Measurements from ENCODE around the gene ROCK2. TPM values are rescaled to one million over a fixed set of nuclear protein-coding genes. Genes with fewer than 3 reads are reported as not detected.

The ROCK2 gene
- total RNA-seq, 2 donors from 2014 or later, result 41.1 to 47.6 TPM

GRCh38 chr2:11222845-11223244, 121.6 kb downstream of the ROCK2 start:
- ATAC-seq (no peak), DNase-seq (no peak)
- intact Hi-C loops (cut with DNase I), result no loop called here

- intact Hi-C loops (cut with DNase I), result no loop called here
- DNase-seq (no peak), ATAC-seq (no peak)
Observed at GRCh38 chr2:11220445-11220844, 124.0 kb downstream of the ROCK2 start.

GRCh38 chr2:11215407-11215806, 129.0 kb downstream of the ROCK2 start:
- ATAC-seq (no peak), DNase-seq (no peak)
- intact Hi-C loops (cut with DNase I), result no loop called here

- ATAC-seq, result no peak
- intact Hi-C loops (cut with DNase I), result no loop called here
- DNase-seq, result no peak
Observed at GRCh38 chr2:11214770-11215169, 129.7 kb downstream of the ROCK2 start.

DNA sequence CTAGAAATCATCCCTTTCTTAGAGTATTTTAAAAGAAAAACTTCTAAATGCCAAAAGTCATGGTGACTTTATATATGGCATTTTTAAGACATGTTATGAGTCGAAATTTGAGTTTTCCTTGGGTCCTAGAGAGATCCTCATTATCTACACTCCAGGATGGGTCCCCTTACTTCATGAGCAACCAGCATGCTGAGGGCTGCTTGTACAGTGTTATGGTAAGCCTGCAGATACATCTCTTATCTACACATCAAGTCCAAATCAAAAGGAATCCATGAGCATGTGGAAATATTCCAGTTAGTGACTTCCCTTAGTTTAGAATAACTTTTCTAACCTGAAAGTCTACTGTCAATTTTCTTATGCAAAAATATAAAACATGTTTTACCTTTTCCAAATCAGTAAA, 130.5 kb downstream of the ROCK2 start:
- intact Hi-C loops (cut with DNase I), result no loop called here
- no peak for DNase-seq
- ATAC-seq, result no peak

- intact Hi-C loops (cut with DNase I), result no loop called here
- no peak for DNase-seq
- no peak for ATAC-seq
Observed at GRCh38 chr2:11213090-11213638, 131.3 kb downstream of the ROCK2 start.

GRCh38 chr2:11212645-11213044, 131.8 kb downstream of the ROCK2 start:
- DNase-seq (no peak), ATAC-seq (no peak)
- intact Hi-C loops (cut with DNase I), result no loop called here

GRCh38 chr2:11208083-11208482, 136.4 kb downstream of the ROCK2 start:
- ATAC-seq (no peak), DNase-seq (no peak)
- intact Hi-C loops (cut with DNase I), result no loop called here

DNA sequence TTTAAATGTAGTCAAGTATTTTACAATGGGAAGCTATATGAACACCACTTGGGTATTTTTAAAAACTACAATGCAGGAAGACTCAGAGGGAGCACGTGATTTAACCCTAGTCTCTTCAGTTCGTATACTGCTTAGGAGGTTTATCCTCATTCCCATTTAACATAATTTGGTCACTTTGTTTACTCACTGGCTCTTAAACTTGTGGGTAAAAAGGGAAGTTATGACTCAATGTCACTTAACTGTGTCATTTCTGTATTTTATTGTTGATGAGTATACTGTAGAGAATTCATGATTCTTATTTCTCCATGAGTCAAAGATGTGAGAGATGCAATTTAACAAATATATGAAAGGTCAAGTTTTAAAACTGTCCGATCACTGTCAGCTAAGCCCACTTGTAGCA, 141.0 kb downstream of the ROCK2 start:
- ATAC-seq, result peak in 1 of 2 donors; percentile 31
- DNase-seq, result no peak
- intact Hi-C loops (cut with DNase I), result no loop called here

- intact Hi-C loops (cut with DNase I), result no loop called here
- ATAC-seq, result no peak
Observed at GRCh38 chr2:11201969-11202368, 142.5 kb downstream of the ROCK2 start.

GRCh38 chr2:11200651-11201050, 143.8 kb downstream of the ROCK2 start:
- ATAC-seq, result no peak
- intact Hi-C loops (cut with DNase I), result no loop called here
- DNase-seq, result no peak

More at GRCh38 chr2:11201969-11202368, 142.5 kb downstream of the ROCK2 start:
- DNase-seq, result no peak

GRCh38 chr2:11196246-11196645, 148.2 kb downstream of the ROCK2 start:
- no peak for ATAC-seq
- no peak for DNase-seq
- intact Hi-C loops (cut with DNase I), result no loop called here

GRCh38 chr2:11187731-11188130, 156.7 kb downstream of the ROCK2 start:
- no peak for DNase-seq
- intact Hi-C loops (cut with DNase I), result no loop called here

GRCh38 chr2:11187083-11187619, 157.3 kb downstream of the ROCK2 start:
- no peak for DNase-seq
- peak in 1 of 2 donors; percentile 53 for ATAC-seq
- intact Hi-C loops (cut with DNase I), result no loop called here

More at GRCh38 chr2:11187731-11188130, 156.7 kb downstream of the ROCK2 start:
- no peak for ATAC-seq

DNA sequence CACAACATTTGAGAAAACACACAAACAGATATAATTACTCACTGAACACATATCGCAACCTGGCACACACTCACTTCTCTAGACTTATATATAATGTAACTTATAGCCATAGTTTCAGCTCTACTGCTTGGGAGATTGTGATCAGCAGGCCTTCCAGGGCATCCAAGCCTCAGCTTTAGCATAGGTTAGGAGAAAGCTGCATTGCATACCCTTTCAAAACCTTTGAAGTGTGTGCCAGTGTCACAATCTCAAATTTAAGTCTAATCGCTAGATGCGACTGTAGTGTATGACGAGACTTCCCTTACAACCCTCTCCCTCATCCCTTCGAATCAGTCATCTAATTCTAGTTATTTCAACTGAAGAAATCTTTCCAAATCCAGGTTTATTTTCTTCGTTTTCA, 158.3 kb downstream of the ROCK2 start:
- intact Hi-C loops (cut with DNase I), result no loop called here
- ATAC-seq, result no peak

GRCh38 chr2:11182951-11183350, 161.5 kb downstream of the ROCK2 start:
- ATAC-seq, result no peak
- intact Hi-C loops (cut with DNase I), result no loop called here
- no peak for DNase-seq

More for the DNA sequence above, 158.3 kb downstream of the ROCK2 start:
- DNase-seq, result no peak

DNA sequence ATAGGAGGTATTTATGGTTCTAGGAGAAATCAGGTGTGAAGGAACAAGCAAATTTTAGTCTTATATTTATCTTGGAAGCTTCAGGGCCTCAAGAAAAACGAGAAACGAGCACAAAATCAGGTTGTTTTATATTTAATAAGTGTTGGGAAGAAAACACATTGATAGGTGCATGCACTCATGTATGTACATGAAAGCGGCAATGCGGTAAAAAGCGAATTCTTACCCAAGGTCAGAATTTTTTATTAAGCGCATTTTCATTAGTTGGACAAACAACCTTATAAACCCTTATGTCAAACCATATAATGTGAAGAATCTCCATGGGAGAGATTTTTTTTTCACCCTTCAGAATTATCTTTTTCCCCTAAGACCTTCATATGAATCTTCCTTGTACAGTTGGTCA, 163.8 kb downstream of the ROCK2 start:
- DNase-seq, result no peak
- intact Hi-C loops (cut with DNase I), result no loop called here

GRCh38 chr2:11179899-11180298, 164.5 kb downstream of the ROCK2 start:
- ATAC-seq (no peak), DNase-seq (no peak)
- intact Hi-C loops (cut with DNase I), result no loop called here

More for the DNA sequence above, 163.8 kb downstream of the ROCK2 start:
- ATAC-seq, result no peak

DNA sequence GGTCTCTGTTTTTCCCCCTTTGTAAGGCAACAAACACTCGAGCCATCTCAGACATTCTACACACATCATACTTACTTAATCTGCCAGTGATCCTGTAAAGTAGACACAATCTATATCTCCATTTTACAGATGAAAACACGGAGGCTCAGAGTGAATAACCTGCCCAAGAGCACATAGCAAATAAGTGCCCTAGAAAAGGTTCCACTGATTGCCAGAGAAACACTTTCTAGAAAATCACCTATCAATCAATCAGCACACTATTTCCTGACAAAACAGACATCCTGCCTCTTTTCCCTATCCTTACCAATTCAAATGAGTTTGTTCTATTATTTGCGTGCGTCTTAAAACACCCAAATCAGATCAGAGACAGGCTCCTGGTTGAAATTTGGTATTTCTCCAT, 165.2 kb downstream of the ROCK2 start:
- ATAC-seq (no peak), DNase-seq (no peak)
- intact Hi-C loops (cut with DNase I), result no loop called here

DNA sequence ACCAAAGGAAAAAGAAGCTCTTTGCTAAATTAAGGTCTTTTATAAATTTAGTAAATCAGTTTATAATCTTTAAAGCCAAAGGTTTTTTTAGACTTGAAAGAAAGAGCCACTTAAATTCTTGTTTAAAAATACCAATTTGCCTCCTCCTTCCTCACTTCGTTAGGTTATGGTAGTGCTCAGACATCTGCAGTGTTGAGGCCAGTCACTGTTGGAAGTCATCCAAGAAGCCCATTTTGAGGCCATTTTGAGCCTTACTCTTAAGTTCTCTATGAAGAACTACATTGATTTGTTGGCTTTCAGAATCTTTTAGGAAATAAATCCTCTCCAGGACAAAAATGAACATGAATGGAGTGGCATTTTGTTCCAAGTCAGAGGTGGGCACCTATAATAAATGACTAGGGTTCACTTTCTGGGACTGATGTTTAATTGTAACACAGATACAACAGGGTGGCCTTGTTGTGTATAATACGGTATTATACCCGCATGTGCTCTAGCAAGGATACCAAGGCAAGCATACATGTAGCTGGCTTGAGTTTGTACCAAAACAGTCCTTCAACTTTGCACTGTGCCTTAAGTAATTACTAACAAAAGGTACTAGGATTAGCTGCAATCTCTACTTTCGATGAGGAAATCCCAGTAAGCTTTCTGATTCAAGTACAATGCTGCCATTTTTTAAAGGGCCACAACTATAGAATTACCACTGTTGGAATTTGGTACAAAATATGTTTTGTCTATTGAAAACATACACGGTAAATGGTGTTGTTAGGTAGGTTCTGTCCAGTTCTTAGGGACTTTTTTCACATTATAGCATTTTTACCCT, 166.4 kb downstream of the ROCK2 start:
- ATAC-seq (no peak), DNase-seq (no peak)
- intact Hi-C loops (cut with DNase I), result no loop called here

All from left cardiac atrium (tissue), 4 donors.